HG03066 (cell line): ENCODE data around the gene AMN.

Source experiments
- ATAC-seq: cut with Tn5 transposase; IDR thresholded peaks from one replicate; pipeline ENCODE4 v1.9.1; 2021; ENCODE audit warnings: low read depth; ENCODE audit not compliant: unreplicated experiment

Gene AMN

DNA sequence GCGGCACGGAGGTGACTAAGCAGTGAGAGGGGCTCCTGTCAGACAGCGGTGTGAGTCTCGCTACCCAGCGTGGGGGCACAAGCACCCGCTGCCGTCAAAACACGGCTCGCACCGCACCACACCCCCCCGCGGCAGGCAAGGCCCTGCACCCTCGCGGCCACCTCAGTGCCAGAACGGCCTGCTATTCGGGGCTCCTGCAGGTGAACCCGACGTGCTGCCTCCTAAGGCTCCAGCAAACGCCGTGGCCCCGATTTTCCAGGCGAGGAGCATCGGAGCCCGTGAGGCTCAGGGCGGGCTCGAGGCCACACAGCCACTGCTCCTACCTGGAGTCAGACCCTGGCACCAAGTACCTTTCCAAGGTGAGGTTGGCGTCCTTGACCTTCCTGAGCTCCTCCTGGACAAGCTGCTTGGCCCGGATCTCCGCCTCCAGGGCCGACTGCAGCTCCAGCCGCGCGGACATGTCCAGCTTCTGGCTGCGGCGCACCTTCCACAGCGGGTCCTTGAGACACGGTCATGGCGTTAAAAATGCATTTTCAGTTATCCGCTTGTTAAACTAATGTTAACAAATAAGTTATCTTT, 41.8 kb downstream of the AMN start:
- no peak for ATAC-seq

DNA sequence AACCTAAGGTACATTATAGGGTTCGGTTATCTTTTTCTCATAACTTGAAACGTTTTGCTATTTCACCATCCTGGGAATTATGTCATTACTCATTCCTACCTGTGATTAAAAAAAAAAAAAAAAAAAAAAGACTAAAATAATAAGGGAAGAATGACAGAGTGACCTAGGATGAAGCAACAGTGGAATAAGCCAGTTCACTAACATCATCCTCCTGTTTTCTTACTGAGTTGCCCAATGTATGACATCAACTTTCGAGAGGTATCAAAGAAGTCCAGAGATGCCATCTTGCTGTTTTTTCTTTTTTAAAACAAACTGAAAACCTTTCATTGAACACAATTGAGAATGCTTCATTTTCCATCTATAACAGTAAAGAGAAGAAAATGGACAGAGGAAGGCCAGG, 42.8 kb downstream of the AMN start:
- no peak for ATAC-seq

GRCh38 chr14:102965971-102966655, 43.6 kb downstream of the AMN start:
- ATAC-seq, result no peak

DNA sequence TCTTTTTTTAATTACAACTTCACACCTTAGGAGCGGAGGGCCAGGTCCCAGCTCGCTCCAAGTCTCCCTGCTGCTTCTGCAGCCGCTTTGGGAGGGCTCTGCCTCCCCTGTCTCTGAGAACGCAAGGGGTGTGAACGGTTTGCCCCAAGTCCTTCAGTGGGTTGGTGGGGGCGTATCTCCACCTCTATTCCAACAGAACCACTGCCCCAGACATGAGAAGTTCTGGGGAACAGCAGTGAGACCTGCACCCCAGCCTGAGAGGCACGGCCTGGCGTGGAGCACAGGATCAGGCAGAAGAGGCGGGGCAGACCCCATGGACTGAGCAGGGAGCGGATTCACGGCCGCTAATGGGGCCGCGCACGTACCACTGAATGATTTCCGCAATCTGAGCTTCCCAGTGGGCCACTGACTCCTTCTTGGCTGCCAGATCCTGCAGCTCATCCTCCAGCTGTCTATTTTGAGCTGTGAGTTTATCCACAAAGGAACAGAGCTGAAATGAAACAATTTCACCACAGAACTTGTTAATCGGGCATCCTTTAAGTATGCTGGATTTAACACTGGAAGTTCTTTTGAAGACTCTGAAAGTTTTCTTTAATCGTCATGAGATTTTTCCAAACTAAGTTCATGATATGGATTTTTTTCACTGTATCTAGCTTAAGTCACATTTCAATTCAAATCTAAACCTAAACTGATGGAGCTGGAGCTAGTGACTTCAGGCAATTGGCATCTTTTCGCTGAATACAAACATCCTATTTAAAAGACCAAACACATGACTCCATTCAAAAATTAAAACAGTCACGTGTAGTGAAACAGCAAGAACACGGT, 44.4 kb downstream of the AMN start:
- ATAC-seq, result no peak

DNA sequence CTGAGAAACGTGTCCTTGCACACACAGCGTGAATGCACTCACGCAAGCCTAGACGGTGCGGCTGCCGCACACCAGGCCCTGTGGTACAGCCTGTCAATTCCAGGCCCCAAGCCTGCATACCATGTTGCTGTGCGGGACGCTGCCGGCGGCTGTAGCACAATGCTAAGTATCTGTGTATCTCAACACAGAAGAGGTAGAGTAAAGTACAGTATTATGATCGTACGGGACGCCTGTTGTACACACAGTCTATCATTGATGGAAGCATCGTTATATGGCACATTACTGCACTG, 45.0 kb downstream of the AMN start:
- ATAC-seq, result no peak

- no peak for ATAC-seq
These were observed 45.8 kb downstream of the AMN start for GRCh38 chr14:102968306-102968705.

DNA sequence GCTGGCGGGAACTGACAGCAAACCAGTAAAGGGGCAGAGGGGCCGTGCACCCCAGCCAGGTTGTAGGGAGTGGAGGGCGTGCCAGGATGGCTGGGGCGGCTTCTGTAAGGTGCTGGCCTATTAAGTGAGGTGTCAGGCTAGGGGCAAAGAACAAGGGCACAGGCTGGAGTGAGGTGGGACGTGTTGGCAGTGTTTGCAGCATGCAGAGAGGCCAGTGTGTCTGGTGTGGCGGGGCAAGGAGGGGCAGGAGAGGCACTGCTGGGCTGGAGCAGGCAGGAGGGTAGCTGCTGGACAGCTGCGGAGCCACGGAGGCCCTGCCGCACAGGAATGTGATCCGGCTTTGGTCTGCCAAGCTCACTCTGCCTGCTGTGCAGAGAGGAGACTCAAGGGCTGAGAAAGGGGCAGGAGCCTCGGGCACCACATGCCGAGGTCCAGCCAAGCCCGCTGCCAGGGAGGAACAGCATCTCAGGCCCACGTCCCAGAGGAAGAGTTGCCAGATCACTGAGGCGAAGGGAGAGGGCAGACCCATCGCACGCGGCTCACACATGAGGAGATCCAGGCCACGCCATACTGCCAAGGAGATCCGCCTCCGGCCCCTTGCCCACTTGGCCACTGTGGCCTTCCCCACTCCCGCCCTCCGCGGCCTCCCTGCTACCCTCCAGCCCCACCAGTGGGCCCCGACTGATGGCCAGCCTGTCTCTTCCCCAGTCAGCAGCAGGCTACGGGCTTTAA, 46.8 kb downstream of the AMN start:
- ATAC-seq, result no peak

GRCh38 chr14:102969901-102970300, 47.4 kb downstream of the AMN start:
- no peak for ATAC-seq

GRCh38 chr14:102970496-102970895, 48.0 kb downstream of the AMN start:
- no peak for ATAC-seq

DNA sequence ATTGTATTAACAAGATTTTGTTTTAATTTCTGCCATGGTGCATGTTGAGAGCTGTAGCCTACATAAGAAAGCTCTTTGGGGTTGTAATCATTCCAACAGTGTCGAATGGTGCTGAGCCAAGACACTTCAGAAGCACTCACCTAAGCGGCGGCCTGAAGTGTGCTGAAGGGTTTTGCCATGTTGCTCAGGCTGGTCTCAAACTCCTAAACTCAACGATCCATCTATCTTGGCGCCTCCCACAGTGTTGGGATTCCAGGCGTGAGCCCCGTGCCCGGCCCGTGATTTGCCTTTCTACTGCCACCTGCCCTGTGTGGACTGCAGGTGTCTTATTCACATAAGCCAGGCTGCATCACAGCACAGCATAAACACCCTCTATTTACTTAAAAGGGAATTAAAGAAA, 48.9 kb downstream of the AMN start:
- no peak for ATAC-seq

- ATAC-seq, result no peak
These were observed 49.6 kb downstream of the AMN start for GRCh38 chr14:102971836-102972606.

GRCh38 chr14:102973706-102974285, 51.3 kb downstream of the AMN start:
- no peak for ATAC-seq

- ATAC-seq, result no peak
These were observed 53.2 kb downstream of the AMN start for GRCh38 chr14:102975662-102976061.

GRCh38 chr14:102977475-102977874, 55.0 kb downstream of the AMN start:
- ATAC-seq, result no peak

DNA sequence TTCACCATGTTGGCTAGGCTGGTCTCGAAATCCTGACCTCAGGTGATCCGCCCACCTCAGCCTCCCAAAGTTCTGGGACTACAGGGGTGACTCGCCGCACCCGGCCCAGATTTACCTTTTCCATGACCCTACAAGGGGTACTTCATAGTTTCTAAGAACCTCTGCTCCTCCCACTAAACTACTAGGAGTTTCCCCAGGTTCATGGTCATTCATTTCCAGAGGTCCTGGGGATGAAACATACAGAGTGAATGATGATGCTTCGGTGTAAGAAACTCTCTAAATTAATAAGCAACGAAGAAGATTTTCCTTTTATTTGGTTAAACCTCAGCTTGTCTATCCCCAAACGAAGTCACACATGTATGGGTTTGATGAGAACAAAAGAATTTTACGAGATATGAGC, 56.9 kb downstream of the AMN start:
- no peak for ATAC-seq

DNA sequence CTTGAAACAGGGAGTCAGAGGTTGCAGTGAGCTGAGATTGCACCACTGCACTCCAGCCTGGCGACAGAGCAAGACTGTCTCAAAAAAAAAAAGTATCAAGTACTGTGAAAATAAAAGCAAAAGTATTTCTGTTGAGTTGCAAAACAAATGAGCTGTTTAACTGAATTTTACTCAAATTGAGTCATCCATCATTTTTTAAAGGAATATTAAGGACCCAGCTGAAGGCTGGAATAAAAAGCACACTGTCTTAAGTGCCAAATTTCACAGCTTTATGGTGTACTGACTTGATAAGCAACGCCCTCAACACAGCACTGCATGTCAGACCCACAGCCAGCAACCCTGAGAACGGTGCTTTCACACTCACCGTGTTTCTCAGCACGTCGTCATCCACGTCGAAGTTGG, 57.9 kb downstream of the AMN start:
- ATAC-seq, result no peak
